GM12878 (cell line): ENCODE measurements around the gene RFC3. TPM values are rescaled to one million over a fixed set of nuclear protein-coding genes. Genes with fewer than 3 reads are reported as not detected.

Source experiments
- ATAC-seq: fragments of 200-7000 bp; cut with Tn5 transposase; 3 replicates; pipeline ENCODE4 v1.9.1; 2020; ENCODE audit warnings: mild to moderate bottlenecking, moderate library complexity
- BruUV-seq: library from RNA; stranded (reverse); fragments of 400-500 nt; replicated peaks from 2 replicates; lab custom pipeline; 2021; lab: Mats Ljungman, UMichigan
- CTCF ChIA-PET: fragments of 300-600 bp; sonication (Branson Sonifier 250); formaldehyde crosslinking; extraction: SDS; loops from one replicate; lab custom pipeline; 2021; ENCODE audit warnings: inconsistent platforms; lab: Yijun Ruan, JAX
- POLR2A ChIA-PET: fragments of 350-600 bp; formaldehyde crosslinking; extraction: SDS; loops from one replicate; lab custom pipeline; 2021; ENCODE audit warnings: inconsistent platforms; lab: Charles Lee
- RAD21 ChIA-PET: fragments of 300-600 bp; sonication (Branson Sonifier 250); formaldehyde crosslinking; loops from one replicate; lab custom pipeline; 2023; ENCODE audit warnings: antibody characterized with exemption; ENCODE audit not compliant: unreplicated experiment; lab: Charles Lee
- SMC1A ChIA-PET: fragments of 300-600 bp; sonication (Branson Sonifier 250); formaldehyde crosslinking; loops from one replicate; lab custom pipeline; 2023; ENCODE audit not compliant: unreplicated experiment, uncharacterized antibody; lab: Charles Lee
- DNase-seq: peaks from one replicate; pipeline ENCODE4 v3.0.0-alpha.2; 2011; ENCODE audit warnings: low read depth, low spot score
- FAIRE-seq: peaks from 3 replicates; lab custom pipeline; 2011; peaks lifted over from hg19 to GRCh38; lab: Jason Lieb, UNC
- H2AFZ ChIP-seq: 2 replicates; pipeline ENCODE4 v1.6.0; 2011; ENCODE audit warnings: low read depth, low read length, control low read depth; ENCODE audit not compliant: control insufficient read depth
- H3K27ac ChIP-seq: 2 replicates; pipeline ENCODE4 v1.5.1; 2011; ENCODE audit warnings: control low read depth; ENCODE audit not compliant: control insufficient read depth, insufficient read depth
- H3K27me3 ChIP-seq, 2 experiments: replicated peaks in 1 of 2; 2 replicates each; pipeline versions ENCODE4 v1.6.0 to v1.6.1; 2011; ENCODE audit warnings: low read length in 1 of 2; ENCODE audit not compliant: control insufficient read depth in 2 of 2, insufficient read depth in 2 of 2
- H3K36me3 ChIP-seq, 2 experiments: 2 replicates each; pipeline ENCODE4 v1.5.1; 2011; ENCODE audit warnings: low read length in 1 of 2; ENCODE audit not compliant: control insufficient read depth in 2 of 2, insufficient read depth in 2 of 2
- H3K4me1 ChIP-seq: 2 replicates; pipeline ENCODE4 v1.6.1; 2011; ENCODE audit warnings: mild to moderate bottlenecking, low read length, moderate library complexity, mixed read lengths; ENCODE audit not compliant: control insufficient read depth, insufficient read depth
- H3K4me2 ChIP-seq: 2 replicates; pipeline ENCODE4 v1.6.0; 2011; ENCODE audit warnings: control low read depth; ENCODE audit not compliant: control insufficient read depth, insufficient read depth
- H3K4me3 ChIP-seq: fragments of 200-600 bp; sonication (generic); 2 replicates; pipeline ENCODE4 v1.5.1; 2016
- H3K79me2 ChIP-seq: 2 replicates; pipeline ENCODE4 v1.6.0; 2011; ENCODE audit warnings: low read length; ENCODE audit not compliant: control insufficient read depth, insufficient read depth
- H3K9ac ChIP-seq: 2 replicates; pipeline ENCODE4 v1.8.0; 2011; ENCODE audit warnings: low read length, control low read depth, mixed read lengths; ENCODE audit not compliant: control insufficient read depth, insufficient read depth
- H3K9me3 ChIP-seq: replicated peaks from 3 replicates; pipeline ENCODE4 v1.5.1; 2011; ENCODE audit warnings: mild to moderate bottlenecking, low read length; ENCODE audit not compliant: control insufficient read depth, insufficient read depth
- H4K20me1 ChIP-seq: 2 replicates; pipeline ENCODE4 v1.6.0; 2011; ENCODE audit not compliant: control insufficient read depth, insufficient read depth
- CTCF ChIP-seq, 3 experiments: IDR thresholded peaks in 2 of 3; conservative IDR thresholded peaks in 1 of 3; 2 replicates each; pipeline ENCODE4 v1.5.1; 2011; ENCODE audit warnings: low read depth in 3 of 3, low read length in 3 of 3, mild to moderate bottlenecking in 3 of 3, control low read depth in 2 of 3, moderate library complexity in 2 of 3, inconsistent platforms in 1 of 3, mixed read lengths in 1 of 3; ENCODE audit not compliant: control insufficient read depth in 2 of 3, insufficient read depth in 1 of 3; ENCODE audit errors: extremely low read depth in 1 of 3
- FOS ChIP-seq: IDR thresholded peaks from 3 replicates; pipeline ENCODE4 v1.6.1; 2011; ENCODE audit warnings: borderline replicate concordance; ENCODE audit not compliant: insufficient read length; ENCODE audit errors: extremely low read depth
- LARP7 ChIP-seq: fragments of 450-650 bp; IDR thresholded peaks from 2 replicates; pipeline ENCODE4 v1.6.1; 2017; ENCODE audit warnings: mild to moderate bottlenecking
- NFYA ChIP-seq: IDR thresholded peaks from 2 replicates; pipeline ENCODE4 v1.6.1; 2011; ENCODE audit warnings: low read depth, mild to moderate bottlenecking, low read length, improper control_type of control experiment, borderline replicate concordance
- NR2F1 ChIP-seq: fragments of 450-650 bp; conservative IDR thresholded peaks from 2 replicates; pipeline ENCODE4 v1.6.1; 2017; ENCODE audit warnings: mild to moderate bottlenecking
- POLR2A ChIP-seq: IDR thresholded peaks from 2 replicates; pipeline ENCODE4 v1.6.1; 2011; ENCODE audit warnings: low read depth, mild to moderate bottlenecking, low read length
- RBBP5 ChIP-seq: fragments of 200-600 bp; sonication (generic); conservative IDR thresholded peaks from 2 replicates; pipeline ENCODE4 v1.6.1; 2016
- RCOR1 ChIP-seq: conservative IDR thresholded peaks from 2 replicates; pipeline ENCODE4 v1.6.1; 2012; ENCODE audit warnings: low read depth, low read length, improper control_type of control experiment
- RELB ChIP-seq: fragments of 450-650 bp; IDR thresholded peaks from 2 replicates; pipeline ENCODE4 v1.6.1; 2017; ENCODE audit warnings: low read depth, mild to moderate bottlenecking, moderate library complexity
- REST ChIP-seq: IDR thresholded peaks from 2 replicates; pipeline ENCODE4 v1.6.1; 2012; ENCODE audit warnings: mild to moderate bottlenecking, low read depth, low read length
- RFX5 ChIP-seq: IDR thresholded peaks from 2 replicates; pipeline ENCODE4 v1.6.1; 2011; ENCODE audit warnings: low read depth, low read length, improper control_type of control experiment
- SPI1 ChIP-seq: IDR thresholded peaks from 2 replicates; pipeline ENCODE4 v1.6.1; 2011; ENCODE audit warnings: low read depth, mild to moderate bottlenecking, low read length, moderate library complexity, borderline replicate concordance; ENCODE audit not compliant: insufficient read depth
- SREBF1 ChIP-seq: IDR thresholded peaks from 2 replicates; pipeline ENCODE4 v1.6.1; 2012; ENCODE audit warnings: mild to moderate bottlenecking, low read length
- STAT1 ChIP-seq: fragments of 450-650 bp; conservative IDR thresholded peaks from 2 replicates; pipeline ENCODE4 v1.6.1; 2014; ENCODE audit warnings: antibody characterized with exemption, mild to moderate bottlenecking
- in situ Hi-C: fragments of 300-500 bp; cut with MboI; formaldehyde crosslinking; loops from 9 replicates; pipeline ENCODE4 v1.14.3; 2018; ENCODE audit warnings: mixed read lengths
- intact Hi-C: fragments of 100-400 bp; cut with micrococcal nuclease; formaldehyde crosslinking; loops from one replicate; pipeline ENCODE4 v1.14.2; 2022; ENCODE audit not compliant: unreplicated experiment
- polyA plus RNA-seq, 11 experiments: library from polyadenylated mRNA; depleted of rRNA in 4 of 11; unstranded in 6 of 11; stranded (reverse) in 5 of 11; fragments of >200 nt; fragmentation: Nextera tagmentation in 4 of 11; fragmentation: Illumina TruSeq in 1 of 11; extraction: Ambion mirVana in 4 of 11; extraction: Trizol in 1 of 11; gene quantifications; 1 replicate in 1 of 11; 2 replicates in 10 of 11; pipeline versions ENCODE4 v1.2.1 to v1.2.3, GENCODE V29; 2011 to 2016; ENCODE audit warnings: inconsistent platforms in 2 of 11, missing spikeins in 2 of 11, low read depth in 1 of 11
- total RNA-seq, 4 experiments: library from RNA; depleted of rRNA in 3 of 4; stranded (reverse); fragments of >200 nt in 3 of 4; fragmentation: Illumina TruSeq in 1 of 4; extraction: Trizol in 1 of 4; gene quantifications; 2 replicates each; pipeline versions ENCODE4 v1.2.1 to v1.2.3, GENCODE V29; 2013 to 2021

RFC3 gene
- total and polyA plus RNA-seq, 10 of the 15 experiments (the other 5 are each of a cell fraction or from before 2014, with no cell fraction given) = 57.6 to 98.9 (median 81.3) TPM

- Histone ChIP-seq H3K9ac (no peak overlapping the region), H3K4me2 (no peak overlapping the region), H3K27me3 (no peaks in the 10 kb centered on the region), H3K4me1 (no peaks in the 10 kb centered on the region), H3K4me3 (no peak overlapping the region)
- BruUV-seq = no TSS peak
- in situ Hi-C loops = no loop called here
- TF ChIP-seq RCOR1 (no peak), REST (no peak), CTCF (IDR thresholded peaks at IDR 0.05 in 2 of 3, conservative IDR thresholded peaks at IDR 0.05 in 1 of 3; ENCODE audit: control insufficient read depth in 2 of 3, extremely low read depth in 1 of 3, insufficient read depth in 1 of 3, low read depth in 3 of 3, low read length in 3 of 3) (no peak), LARP7 (no peak), NFYA (no peak), NR2F1 (no peak), FOS (no peak), RFX5 (no peak), STAT1 (no peak), POLR2A (no peak), SPI1 (no peak), SREBF1 (no peak), RELB (no peak), RBBP5 (no peak)
- TF ChIP-seq, all 136 proteins: peak for 0
- intact Hi-C loops = no loop called here
- no peak for ATAC-seq
- Histone ChIP-seq H3K9me3 (no peaks in the 10 kb centered on the region; the same call in 2 of the 3 replicates), H3K36me3 (0 out of 4 replicates have a peak, but pooled peaks cover 0 to 2% of the 10 kb centered on the region in 2 experiments), H4K20me1 (no peaks in the 10 kb centered on the region), H3K79me2 (no peaks in the 10 kb centered on the region), H3K27ac (no peak overlapping the region), H2AFZ (no peak overlapping the region)
- DNase-seq = no peak
- ChIA-PET CTCF (no interaction called here), SMC1A (no interaction called here), RAD21 (no interaction called here), POLR2A (no interaction called here)
- FAIRE-seq = no peak
Measured at GRCh38 chr13:33882804-33883203, 64.9 kb downstream of the RFC3 start.
